ENCODE measurements around the gene EXT2.

DNA sequence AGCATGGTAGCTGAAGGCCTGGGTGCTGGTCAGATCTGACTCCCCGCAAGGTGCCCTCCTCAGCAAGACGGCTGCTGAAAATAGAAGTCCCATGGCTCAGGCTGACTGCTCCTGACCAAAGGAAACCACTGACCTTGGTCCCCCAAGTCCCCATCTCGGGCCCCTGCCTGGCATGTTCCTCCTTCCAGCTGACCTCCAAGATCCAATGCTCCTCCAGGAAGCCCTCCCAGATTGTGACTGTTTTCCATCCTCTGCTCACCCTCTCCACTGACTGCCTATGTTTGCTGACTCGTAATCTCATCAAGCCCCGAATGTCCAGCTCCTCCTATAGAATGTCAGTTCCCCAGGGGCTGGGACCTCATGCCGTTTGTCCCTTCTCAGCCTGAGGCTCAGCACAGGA, 184.0 kb downstream of the EXT2 start:
- TF ChIP-seq, protein P1, sequence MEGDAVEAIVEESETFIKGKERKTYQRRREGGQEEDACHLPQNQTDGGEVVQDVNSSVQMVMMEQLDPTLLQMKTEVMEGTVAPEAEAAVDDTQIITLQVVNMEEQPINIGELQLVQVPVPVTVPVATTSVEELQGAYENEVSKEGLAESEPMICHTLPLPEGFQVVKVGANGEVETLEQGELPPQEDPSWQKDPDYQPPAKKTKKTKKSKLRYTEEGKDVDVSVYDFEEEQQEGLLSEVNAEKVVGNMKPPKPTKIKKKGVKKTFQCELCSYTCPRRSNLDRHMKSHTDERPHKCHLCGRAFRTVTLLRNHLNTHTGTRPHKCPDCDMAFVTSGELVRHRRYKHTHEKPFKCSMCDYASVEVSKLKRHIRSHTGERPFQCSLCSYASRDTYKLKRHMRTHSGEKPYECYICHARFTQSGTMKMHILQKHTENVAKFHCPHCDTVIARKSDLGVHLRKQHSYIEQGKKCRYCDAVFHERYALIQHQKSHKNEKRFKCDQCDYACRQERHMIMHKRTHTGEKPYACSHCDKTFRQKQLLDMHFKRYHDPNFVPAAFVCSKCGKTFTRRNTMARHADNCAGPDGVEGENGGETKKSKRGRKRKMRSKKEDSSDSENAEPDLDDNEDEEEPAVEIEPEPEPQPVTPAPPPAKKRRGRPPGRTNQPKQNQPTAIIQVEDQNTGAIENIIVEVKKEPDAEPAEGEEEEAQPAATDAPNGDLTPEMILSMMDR (IDR thresholded peaks at IDR 0.05; ENCODE audit: poor library complexity, severe bottlenecking): no peak
- TF ChIP-seq EZH2 (IDR thresholded peaks at IDR 0.05; ENCODE audit: borderline replicate concordance, insufficient read depth, low read length, poor library complexity, severe bottlenecking): no peak
- TF ChIP-seq, protein P2, sequence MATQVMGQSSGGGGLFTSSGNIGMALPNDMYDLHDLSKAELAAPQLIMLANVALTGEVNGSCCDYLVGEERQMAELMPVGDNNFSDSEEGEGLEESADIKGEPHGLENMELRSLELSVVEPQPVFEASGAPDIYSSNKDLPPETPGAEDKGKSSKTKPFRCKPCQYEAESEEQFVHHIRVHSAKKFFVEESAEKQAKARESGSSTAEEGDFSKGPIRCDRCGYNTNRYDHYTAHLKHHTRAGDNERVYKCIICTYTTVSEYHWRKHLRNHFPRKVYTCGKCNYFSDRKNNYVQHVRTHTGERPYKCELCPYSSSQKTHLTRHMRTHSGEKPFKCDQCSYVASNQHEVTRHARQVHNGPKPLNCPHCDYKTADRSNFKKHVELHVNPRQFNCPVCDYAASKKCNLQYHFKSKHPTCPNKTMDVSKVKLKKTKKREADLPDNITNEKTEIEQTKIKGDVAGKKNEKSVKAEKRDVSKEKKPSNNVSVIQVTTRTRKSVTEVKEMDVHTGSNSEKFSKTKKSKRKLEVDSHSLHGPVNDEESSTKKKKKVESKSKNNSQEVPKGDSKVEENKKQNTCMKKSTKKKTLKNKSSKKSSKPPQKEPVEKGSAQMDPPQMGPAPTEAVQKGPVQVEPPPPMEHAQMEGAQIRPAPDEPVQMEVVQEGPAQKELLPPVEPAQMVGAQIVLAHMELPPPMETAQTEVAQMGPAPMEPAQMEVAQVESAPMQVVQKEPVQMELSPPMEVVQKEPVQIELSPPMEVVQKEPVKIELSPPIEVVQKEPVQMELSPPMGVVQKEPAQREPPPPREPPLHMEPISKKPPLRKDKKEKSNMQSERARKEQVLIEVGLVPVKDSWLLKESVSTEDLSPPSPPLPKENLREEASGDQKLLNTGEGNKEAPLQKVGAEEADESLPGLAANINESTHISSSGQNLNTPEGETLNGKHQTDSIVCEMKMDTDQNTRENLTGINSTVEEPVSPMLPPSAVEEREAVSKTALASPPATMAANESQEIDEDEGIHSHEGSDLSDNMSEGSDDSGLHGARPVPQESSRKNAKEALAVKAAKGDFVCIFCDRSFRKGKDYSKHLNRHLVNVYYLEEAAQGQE (IDR thresholded peaks at IDR 0.05; ENCODE audit: borderline replicate concordance): no peak
- no peak for TF ChIP-seq RAD21 (conservative IDR thresholded peaks at IDR 0.05)
- TF ChIP-seq EP300 (conservative IDR thresholded peaks at IDR 0.05; ENCODE audit: poor library complexity, severe bottlenecking): no peak
- no peak for TF ChIP-seq POLR2AphosphoS5 (IDR thresholded peaks at IDR 0.05)
- TF ChIP-seq TAF1 (IDR thresholded peaks at IDR 0.05; ENCODE audit: low read depth): no peak
- no peak for TF ChIP-seq MXI1 (conservative IDR thresholded peaks at IDR 0.05; ENCODE audit: poor library complexity, severe bottlenecking)

Data from neural cell (in vitro differentiated cells).